Liver (tissue), 3 donors: ENCODE measurements around the gene MCM9.

Source experiments
- GABPA ChIP-seq, 2 donors: IDR thresholded peaks in 1 of 2; conservative IDR thresholded peaks in 1 of 2; 2 replicates each; pipeline ENCODE4 v1.6.1; 2016; ENCODE audit warnings: antibody characterized with exemption in 2 of 2, mild to moderate bottlenecking in 1 of 2, moderate library complexity in 1 of 2
- JUND ChIP-seq, 2 donors: IDR thresholded peaks; 2 replicates each; pipeline ENCODE4 v1.6.1; 2016; ENCODE audit warnings: antibody characterized with exemption in 2 of 2
- RXRA ChIP-seq, 2 donors: IDR thresholded peaks; 2 replicates each; pipeline ENCODE4 v1.6.1; 2017 to 2018; ENCODE audit warnings: antibody characterized with exemption in 2 of 2, mild to moderate bottlenecking in 1 of 2
- SP1 ChIP-seq: IDR thresholded peaks from 2 replicates; pipeline ENCODE4 v1.6.1; 2018; ENCODE audit warnings: antibody characterized with exemption, mild to moderate bottlenecking
- TAF1 ChIP-seq: conservative IDR thresholded peaks from 2 replicates; pipeline ENCODE4 v1.6.1; 2016; ENCODE audit warnings: antibody characterized with exemption, mild to moderate bottlenecking
- TF ChIP-seq, protein P1 (sequence below): IDR thresholded peaks from 2 replicates; pipeline ENCODE4 v1.6.1; 2016; ENCODE audit warnings: antibody characterized with exemption, mild to moderate bottlenecking
- TF ChIP-seq, protein P2 (sequence below): fragments of 150-350 bp; IDR thresholded peaks from 2 replicates; pipeline ENCODE4 v1.5.1; 2017; ENCODE audit warnings: improper control_type of control experiment, low read depth, low read length; ENCODE audit not compliant: missing input control
- donor health status: healthy.
- donor health status: healthy.

DNA sequence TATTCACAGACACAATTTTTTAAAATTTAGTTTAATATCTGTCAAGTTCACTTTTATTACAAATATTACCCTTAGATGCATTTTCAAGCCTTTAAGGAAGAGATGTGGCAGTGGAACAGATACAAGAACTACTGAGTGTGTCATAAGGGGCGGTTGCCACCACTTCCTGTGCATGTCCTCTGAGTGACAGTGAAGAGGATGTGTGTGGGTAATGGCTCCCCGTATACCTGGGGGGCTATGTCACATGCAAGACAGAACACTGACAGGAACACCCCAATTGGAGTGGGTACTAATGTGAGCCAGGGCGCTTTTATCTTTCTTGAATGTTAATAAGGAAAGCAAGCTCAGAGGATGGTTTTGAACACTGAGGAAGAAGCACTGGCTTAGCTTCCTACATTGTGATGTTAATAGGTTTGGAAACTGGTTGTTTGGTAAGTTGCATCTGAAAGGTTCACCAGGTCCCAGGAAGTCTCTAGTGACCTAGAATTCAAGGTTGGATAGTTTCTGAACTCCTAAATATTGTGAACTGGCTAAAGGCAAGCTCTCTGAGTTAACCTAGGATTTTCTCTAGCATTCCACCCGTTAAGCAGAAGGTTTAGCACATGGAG is 124.4 kb downstream of the MCM9 start:
- TF ChIP-seq, protein P1, sequence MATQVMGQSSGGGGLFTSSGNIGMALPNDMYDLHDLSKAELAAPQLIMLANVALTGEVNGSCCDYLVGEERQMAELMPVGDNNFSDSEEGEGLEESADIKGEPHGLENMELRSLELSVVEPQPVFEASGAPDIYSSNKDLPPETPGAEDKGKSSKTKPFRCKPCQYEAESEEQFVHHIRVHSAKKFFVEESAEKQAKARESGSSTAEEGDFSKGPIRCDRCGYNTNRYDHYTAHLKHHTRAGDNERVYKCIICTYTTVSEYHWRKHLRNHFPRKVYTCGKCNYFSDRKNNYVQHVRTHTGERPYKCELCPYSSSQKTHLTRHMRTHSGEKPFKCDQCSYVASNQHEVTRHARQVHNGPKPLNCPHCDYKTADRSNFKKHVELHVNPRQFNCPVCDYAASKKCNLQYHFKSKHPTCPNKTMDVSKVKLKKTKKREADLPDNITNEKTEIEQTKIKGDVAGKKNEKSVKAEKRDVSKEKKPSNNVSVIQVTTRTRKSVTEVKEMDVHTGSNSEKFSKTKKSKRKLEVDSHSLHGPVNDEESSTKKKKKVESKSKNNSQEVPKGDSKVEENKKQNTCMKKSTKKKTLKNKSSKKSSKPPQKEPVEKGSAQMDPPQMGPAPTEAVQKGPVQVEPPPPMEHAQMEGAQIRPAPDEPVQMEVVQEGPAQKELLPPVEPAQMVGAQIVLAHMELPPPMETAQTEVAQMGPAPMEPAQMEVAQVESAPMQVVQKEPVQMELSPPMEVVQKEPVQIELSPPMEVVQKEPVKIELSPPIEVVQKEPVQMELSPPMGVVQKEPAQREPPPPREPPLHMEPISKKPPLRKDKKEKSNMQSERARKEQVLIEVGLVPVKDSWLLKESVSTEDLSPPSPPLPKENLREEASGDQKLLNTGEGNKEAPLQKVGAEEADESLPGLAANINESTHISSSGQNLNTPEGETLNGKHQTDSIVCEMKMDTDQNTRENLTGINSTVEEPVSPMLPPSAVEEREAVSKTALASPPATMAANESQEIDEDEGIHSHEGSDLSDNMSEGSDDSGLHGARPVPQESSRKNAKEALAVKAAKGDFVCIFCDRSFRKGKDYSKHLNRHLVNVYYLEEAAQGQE: no peak
- TF ChIP-seq, protein P2, sequence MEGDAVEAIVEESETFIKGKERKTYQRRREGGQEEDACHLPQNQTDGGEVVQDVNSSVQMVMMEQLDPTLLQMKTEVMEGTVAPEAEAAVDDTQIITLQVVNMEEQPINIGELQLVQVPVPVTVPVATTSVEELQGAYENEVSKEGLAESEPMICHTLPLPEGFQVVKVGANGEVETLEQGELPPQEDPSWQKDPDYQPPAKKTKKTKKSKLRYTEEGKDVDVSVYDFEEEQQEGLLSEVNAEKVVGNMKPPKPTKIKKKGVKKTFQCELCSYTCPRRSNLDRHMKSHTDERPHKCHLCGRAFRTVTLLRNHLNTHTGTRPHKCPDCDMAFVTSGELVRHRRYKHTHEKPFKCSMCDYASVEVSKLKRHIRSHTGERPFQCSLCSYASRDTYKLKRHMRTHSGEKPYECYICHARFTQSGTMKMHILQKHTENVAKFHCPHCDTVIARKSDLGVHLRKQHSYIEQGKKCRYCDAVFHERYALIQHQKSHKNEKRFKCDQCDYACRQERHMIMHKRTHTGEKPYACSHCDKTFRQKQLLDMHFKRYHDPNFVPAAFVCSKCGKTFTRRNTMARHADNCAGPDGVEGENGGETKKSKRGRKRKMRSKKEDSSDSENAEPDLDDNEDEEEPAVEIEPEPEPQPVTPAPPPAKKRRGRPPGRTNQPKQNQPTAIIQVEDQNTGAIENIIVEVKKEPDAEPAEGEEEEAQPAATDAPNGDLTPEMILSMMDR: no peak
- TF ChIP-seq TAF1 (no peak), GABPA (IDR thresholded peaks at IDR 0.05 in 1 of 2, conservative IDR thresholded peaks at IDR 0.05 in 1 of 2) (no peak), RXRA (IDR thresholded peaks at IDR 0.05) (no peak), JUND (IDR thresholded peaks at IDR 0.05) (no peak), SP1 (no peak)
